Ishikawa (cell line): Measurements from ENCODE around the gene ITGA5.

ENCODE experiments used
- CEBPB ChIP-seq: IDR thresholded peaks from 2 replicates; pipeline ENCODE4 v1.6.1; 2012
- CREB1 ChIP-seq: IDR thresholded peaks from 2 replicates; pipeline ENCODE4 v1.6.1; 2012; ENCODE audit warnings: low read depth
- EGR1 ChIP-seq: IDR thresholded peaks from 2 replicates; pipeline ENCODE4 v1.6.1; 2012
- EP300 ChIP-seq: IDR thresholded peaks from 2 replicates; pipeline ENCODE4 v1.6.1; 2012; ENCODE audit warnings: borderline replicate concordance
- FOXM1 ChIP-seq: IDR thresholded peaks from 2 replicates; pipeline ENCODE4 v1.6.1; 2012; ENCODE audit warnings: low read depth, borderline replicate concordance
- NFIC ChIP-seq: IDR thresholded peaks from 2 replicates; pipeline ENCODE4 v1.6.1; 2012
- RAD21 ChIP-seq: IDR thresholded peaks from 2 replicates; pipeline ENCODE4 v1.6.1; 2012; ENCODE audit warnings: low read depth
- TAF1 ChIP-seq: IDR thresholded peaks from 2 replicates; pipeline ENCODE4 v1.6.1; 2012; ENCODE audit warnings: low read depth, mild to moderate bottlenecking
- TCF12 ChIP-seq: IDR thresholded peaks from 2 replicates; pipeline ENCODE4 v1.6.1; 2012; ENCODE audit warnings: low read depth
- TEAD4 ChIP-seq: IDR thresholded peaks from 2 replicates; pipeline ENCODE4 v1.6.1; 2012
- YY1 ChIP-seq: IDR thresholded peaks from 2 replicates; pipeline ENCODE4 v1.6.1; 2012; ENCODE audit warnings: low read depth
- ZBTB7A ChIP-seq: IDR thresholded peaks from 2 replicates; pipeline ENCODE4 v1.6.1; 2012; ENCODE audit warnings: low read depth
- TF ChIP-seq, protein P1 (sequence below): IDR thresholded peaks from 2 replicates; pipeline ENCODE4 v1.6.1; 2012
- TF ChIP-seq, protein P2 (sequence below): IDR thresholded peaks from 2 replicates; pipeline ENCODE4 v1.6.1; 2012; ENCODE audit warnings: low read depth, mild to moderate bottlenecking
- TF ChIP-seq, protein P3 (sequence below): IDR thresholded peaks from 2 replicates; pipeline ENCODE4 v1.6.1; 2012

Gene ITGA5

DNA sequence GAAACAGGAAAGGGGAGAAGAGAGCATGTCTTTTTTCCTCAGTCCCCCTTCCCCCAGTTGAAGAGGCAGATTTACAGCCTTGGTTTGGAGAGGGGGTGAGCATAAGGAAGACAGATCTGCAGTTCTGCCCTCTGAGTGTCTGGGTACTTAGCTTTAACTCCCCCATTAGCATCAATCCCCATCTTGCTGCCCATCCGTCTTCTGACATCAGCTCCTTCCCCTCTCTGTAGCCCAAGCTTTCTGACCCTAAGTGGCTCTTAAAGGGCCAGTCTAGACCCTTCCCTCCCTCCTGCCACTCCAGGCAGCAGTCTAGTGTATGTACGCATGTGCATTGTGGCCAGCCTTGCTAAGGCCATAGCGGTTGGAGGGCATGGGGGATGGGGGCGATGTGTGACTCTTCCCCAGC is 62.1 kb downstream of the ITGA5 start:
- TF ChIP-seq, protein P1, sequence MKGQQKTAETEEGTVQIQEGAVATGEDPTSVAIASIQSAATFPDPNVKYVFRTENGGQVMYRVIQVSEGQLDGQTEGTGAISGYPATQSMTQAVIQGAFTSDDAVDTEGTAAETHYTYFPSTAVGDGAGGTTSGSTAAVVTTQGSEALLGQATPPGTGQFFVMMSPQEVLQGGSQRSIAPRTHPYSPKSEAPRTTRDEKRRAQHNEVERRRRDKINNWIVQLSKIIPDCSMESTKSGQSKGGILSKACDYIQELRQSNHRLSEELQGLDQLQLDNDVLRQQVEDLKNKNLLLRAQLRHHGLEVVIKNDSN: no peak
- TF ChIP-seq CREB1 (no peak), EP300 (no peak), ZBTB7A (no peak)

DNA sequence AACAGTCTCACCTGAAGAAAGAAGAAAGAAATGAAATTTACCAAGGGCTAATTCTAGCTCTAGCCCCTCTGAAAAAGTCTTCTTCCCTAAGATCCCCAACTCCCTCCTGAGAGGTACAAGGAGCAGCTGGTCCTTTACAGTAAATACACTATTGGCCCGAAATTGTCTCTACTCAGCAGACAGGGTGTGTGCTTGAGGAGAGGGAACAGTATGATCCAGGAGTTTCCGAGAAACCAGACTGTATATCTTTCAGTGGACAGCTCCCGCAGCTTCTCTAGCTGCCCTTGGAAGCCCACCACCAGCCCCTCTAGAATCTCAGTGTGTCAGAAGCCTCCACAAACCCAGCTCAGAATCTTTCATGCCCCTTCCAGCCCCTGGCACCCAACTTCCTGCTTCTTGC is 62.8 kb downstream of the ITGA5 start:
- TF ChIP-seq, protein P1: no peak
- TF ChIP-seq ZBTB7A (no peak), YY1 (no peak), NFIC (no peak), CREB1 (no peak), CEBPB (no peak), RAD21 (no peak), EP300 (no peak), TAF1 (no peak), FOXM1 (no peak), TCF12 (no peak), EGR1 (no peak)
- TF ChIP-seq, protein P2, sequence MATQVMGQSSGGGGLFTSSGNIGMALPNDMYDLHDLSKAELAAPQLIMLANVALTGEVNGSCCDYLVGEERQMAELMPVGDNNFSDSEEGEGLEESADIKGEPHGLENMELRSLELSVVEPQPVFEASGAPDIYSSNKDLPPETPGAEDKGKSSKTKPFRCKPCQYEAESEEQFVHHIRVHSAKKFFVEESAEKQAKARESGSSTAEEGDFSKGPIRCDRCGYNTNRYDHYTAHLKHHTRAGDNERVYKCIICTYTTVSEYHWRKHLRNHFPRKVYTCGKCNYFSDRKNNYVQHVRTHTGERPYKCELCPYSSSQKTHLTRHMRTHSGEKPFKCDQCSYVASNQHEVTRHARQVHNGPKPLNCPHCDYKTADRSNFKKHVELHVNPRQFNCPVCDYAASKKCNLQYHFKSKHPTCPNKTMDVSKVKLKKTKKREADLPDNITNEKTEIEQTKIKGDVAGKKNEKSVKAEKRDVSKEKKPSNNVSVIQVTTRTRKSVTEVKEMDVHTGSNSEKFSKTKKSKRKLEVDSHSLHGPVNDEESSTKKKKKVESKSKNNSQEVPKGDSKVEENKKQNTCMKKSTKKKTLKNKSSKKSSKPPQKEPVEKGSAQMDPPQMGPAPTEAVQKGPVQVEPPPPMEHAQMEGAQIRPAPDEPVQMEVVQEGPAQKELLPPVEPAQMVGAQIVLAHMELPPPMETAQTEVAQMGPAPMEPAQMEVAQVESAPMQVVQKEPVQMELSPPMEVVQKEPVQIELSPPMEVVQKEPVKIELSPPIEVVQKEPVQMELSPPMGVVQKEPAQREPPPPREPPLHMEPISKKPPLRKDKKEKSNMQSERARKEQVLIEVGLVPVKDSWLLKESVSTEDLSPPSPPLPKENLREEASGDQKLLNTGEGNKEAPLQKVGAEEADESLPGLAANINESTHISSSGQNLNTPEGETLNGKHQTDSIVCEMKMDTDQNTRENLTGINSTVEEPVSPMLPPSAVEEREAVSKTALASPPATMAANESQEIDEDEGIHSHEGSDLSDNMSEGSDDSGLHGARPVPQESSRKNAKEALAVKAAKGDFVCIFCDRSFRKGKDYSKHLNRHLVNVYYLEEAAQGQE: no peak
- TF ChIP-seq, protein P3, sequence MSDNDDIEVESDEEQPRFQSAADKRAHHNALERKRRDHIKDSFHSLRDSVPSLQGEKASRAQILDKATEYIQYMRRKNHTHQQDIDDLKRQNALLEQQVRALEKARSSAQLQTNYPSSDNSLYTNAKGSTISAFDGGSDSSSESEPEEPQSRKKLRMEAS: no peak

DNA sequence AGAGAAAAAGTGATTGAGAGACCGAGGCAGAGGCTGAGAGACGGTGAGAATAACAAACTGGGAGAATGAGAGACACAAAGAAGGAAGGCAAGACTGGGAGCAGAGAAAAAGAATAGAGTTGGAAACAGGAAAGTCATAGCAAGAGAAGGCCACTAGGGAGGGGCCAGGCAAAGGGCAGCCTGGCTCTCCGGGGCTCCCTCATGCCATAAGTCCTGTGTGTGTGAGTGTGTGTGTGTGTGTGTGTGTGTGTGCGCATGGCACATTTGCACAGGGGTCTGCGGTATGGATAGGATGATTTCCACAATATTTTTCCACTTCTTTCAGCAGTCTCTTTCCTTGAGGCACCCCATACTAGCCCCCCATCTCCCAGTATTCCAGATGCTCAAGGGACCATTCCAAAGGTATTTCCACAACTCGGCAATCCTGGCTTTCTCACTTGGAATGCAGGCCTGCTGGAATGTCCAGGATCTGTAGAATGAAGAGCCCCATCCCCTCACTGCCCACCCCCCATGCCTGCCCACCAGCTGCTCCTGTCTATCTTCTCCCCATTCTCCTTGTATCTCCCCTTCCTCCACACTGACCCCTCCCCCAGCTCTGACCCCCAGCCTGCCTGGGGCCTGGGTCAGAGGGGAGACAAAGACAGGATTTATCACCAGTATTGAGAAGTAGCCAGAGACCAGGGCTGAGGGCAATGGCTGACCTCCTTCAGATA is 63.8 kb downstream of the ITGA5 start:
- TF ChIP-seq TEAD4 (no peak), CEBPB (no peak), YY1 (no peak), CREB1 (no peak), EP300 (no peak), NFIC (no peak), EGR1 (no peak)
- TF ChIP-seq, protein P3: no peak
- TF ChIP-seq, protein P2: no peak
- TF ChIP-seq, protein P1: no peak

DNA sequence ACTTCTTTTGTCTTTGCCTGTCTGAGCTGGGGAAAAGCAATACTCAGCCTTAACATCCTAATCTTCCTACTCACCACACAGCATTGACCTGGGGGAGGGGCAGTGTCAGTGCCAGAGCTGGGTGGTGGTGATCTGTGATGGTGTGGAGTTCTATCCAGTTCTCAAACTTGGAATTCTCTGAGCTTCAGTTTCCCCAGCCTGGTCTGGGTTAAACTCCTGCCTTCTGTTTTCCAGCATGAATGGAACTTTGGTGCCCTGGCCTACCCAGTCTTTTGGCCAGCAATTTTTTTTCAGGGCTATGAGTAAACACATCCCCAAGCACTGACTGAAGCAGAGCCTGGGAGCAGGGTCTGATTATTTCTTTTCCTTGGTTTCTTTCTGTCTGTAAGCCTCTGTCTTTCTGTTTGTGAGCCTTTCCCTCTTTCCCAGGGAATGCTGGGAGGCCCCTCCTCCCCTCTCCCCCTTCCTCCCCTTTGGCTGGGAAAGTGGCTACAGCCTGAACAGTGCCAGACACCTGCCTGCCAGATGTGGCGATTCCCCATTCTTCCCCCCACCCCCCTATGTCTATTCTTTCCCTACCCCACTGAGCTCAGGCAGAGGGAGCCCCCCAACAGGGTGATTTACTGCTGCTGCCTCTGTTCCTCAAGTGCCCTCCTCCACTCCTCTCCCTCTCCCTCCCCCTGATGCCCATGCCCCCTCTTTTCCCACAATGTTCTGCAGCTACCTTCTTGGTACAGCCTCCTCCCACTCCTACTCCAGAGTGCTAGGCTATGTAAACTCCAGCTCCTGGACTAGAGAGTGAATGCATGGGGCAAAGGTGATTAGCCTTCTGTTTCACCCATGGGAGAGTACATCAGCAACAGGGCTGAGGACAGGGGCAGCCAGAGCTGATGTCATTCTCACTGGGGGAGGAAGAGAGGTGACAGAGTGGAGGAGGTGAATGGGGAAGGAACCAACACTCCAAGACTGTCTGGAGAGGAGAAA is 65.9 kb downstream of the ITGA5 start:
- no peak for TF ChIP-seq TCF12
- TF ChIP-seq, protein P2: no peak
- no peak for TF ChIP-seq TAF1
- no peak for TF ChIP-seq ZBTB7A
- no peak for TF ChIP-seq CEBPB
- no peak for TF ChIP-seq FOXM1
- TF ChIP-seq TEAD4: no peak
- TF ChIP-seq, protein P3: no peak
- TF ChIP-seq EGR1: no peak
- TF ChIP-seq, protein P1: no peak
- TF ChIP-seq NFIC: no peak
- no peak for TF ChIP-seq CREB1
- no peak for TF ChIP-seq EP300
